Stimulated activated CD8-positive, alpha-beta memory T cell treated with anti-CD3 and anti-CD28 coated beads, Interleukin-2, amount 100 ng/mL, for 48 hours (primary cell): Measurements from ENCODE around the gene PRR5L.
A peak's percentile ranks its signal among the peaks of the same experiment; 100 is the strongest.

ENCODE experiments used
- DNase-seq, 2 donors: peaks; one replicate each; pipeline ENCODE4 v3.0.0-alpha.2; 2020; ENCODE audit warnings: low read depth in 2 of 2

Gene PRR5L

GRCh38 chr11:36295926-36296325 is at the start of gene PRR5L:
Gene PRR5L, plus strand, starts transcription at chr11:36296288. Its CDS starts 104,834 bp downstream, at chr11:36401122.
- DNase-seq: no peak

- no peak for DNase-seq
Measured at GRCh38 chr11:36247493-36247892, 48.6 kb upstream of the PRR5L start.

- DNase-seq: no peak
Measured at GRCh38 chr11:36248436-36248835, 47.7 kb upstream of the PRR5L start.

- DNase-seq: no peak
Measured at GRCh38 chr11:36249246-36249645, 46.8 kb upstream of the PRR5L start.

- no peak for DNase-seq
Measured at GRCh38 chr11:36251823-36252222, 44.3 kb upstream of the PRR5L start.

GRCh38 chr11:36253238-36253637 is 42.9 kb upstream of the PRR5L start:
- DNase-seq: no peak

GRCh38 chr11:36254713-36255112 is 41.4 kb upstream of the PRR5L start:
- DNase-seq: no peak

GRCh38 chr11:36257351-36257750 is 38.7 kb upstream of the PRR5L start:
- DNase-seq: no peak

GRCh38 chr11:36258730-36259360 is 37.2 kb upstream of the PRR5L start:
- peak; percentile 8 to 9 for DNase-seq

- DNase-seq: no peak
Measured at GRCh38 chr11:36261094-36261493, 35.0 kb upstream of the PRR5L start.

GRCh38 chr11:36264011-36264972 is 31.8 kb upstream of the PRR5L start:
- DNase-seq: no peak

GRCh38 chr11:36264973-36265344 is 31.1 kb upstream of the PRR5L start:
- no peak for DNase-seq

GRCh38 chr11:36265793-36266628 is 30.1 kb upstream of the PRR5L start:
- DNase-seq: peak; percentile 27 to 48

GRCh38 chr11:36266767-36267166 is 29.3 kb upstream of the PRR5L start:
- DNase-seq: no peak

- no peak for DNase-seq
Measured at GRCh38 chr11:36268337-36268985, 27.6 kb upstream of the PRR5L start.

- DNase-seq: no peak
Measured at GRCh38 chr11:36270701-36271100, 25.4 kb upstream of the PRR5L start.

- no peak for DNase-seq
Measured at GRCh38 chr11:36271794-36272407, 24.2 kb upstream of the PRR5L start.

GRCh38 chr11:36273110-36273509 is 23.0 kb upstream of the PRR5L start:
- no peak for DNase-seq

GRCh38 chr11:36274414-36274813 is 21.7 kb upstream of the PRR5L start:
- no peak for DNase-seq

- DNase-seq: no peak
Measured at GRCh38 chr11:36278531-36279282, 17.4 kb upstream of the PRR5L start.
